Measurements from ENCODE around the gene SMYD3. TPM values are rescaled to one million over a fixed set of nuclear protein-coding genes. Genes with fewer than 3 reads are reported as not detected.

SMYD3 gene
- total and polyA plus RNA-seq, 2 donors, result 22.0 to 27.0 TPM

DNA sequence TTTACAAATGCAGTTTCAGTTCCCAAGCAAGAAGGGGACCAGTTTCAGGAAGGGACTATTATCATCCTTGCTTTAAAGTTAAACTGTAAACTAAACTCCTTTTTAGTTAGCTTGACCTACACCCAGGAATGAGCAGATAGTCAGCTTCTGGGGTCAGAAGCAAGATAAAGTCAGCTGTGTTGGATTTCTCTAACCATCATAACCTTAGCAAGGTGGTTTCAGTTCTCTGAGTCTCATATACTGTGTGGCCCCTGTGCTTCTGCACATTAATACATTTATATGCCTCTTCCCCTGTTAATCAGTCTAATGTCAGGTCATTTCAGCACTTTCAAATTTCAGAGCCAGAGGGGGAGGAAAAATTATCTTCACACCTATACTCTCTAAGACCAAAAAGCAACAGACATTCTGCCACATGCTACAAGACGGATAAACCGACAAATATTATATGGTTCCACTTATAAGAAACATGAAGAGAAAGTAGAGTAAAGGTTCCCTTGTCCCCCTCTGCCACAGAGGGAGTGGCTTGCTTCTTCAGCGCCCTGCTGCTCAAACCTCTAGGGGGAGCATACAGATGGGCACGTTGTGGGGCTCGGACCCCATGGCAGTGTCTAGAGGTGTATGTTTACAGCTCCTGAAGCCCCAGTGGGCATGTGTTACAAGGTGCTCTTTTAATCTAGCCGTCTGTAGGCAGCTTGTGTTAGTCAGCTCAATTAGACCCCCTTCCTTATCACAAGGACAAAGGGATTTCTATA, 89.1 kb downstream of the SMYD3 start:
- Histone ChIP-seq H3K9me3 (ENCODE audit: control insufficient read depth in 2 of 2, insufficient read depth in 1 of 2, low read length in 1 of 2) (peaks cover 0 to 3% of the 10 kb centered on the region in 2 donors), H3K36me3 (ENCODE audit: control insufficient read depth in 2 of 2, insufficient read depth in 2 of 2, low read length in 1 of 2) (no peaks in the 10 kb centered on the region), H3K27ac (ENCODE audit: low read depth in 1 of 2, low read length in 1 of 2) (no peak overlapping the region), H3K4me3 (ENCODE audit: low read length in 2 of 2) (no peak overlapping the region), H3K27me3 (ENCODE audit: control insufficient read depth in 2 of 2, insufficient read depth in 1 of 2, low read length in 1 of 2) (no peaks in the 10 kb centered on the region), H3K4me1 (ENCODE audit: control insufficient read depth in 2 of 2, insufficient read depth in 2 of 2, low read length in 2 of 2) (no peaks in the 10 kb centered on the region)
- no peak for DNase-seq (ENCODE audit: low read depth in 6 of 9, low spot score in 9 of 9)
- 97% methylated on average over 6 of the region's 6 CpGs for WGBS

- Histone ChIP-seq H3K27me3 (ENCODE audit: control insufficient read depth in 2 of 2, insufficient read depth in 1 of 2, low read length in 1 of 2) (no peaks in the 10 kb centered on the region), H3K27ac (ENCODE audit: low read depth in 1 of 2, low read length in 1 of 2) (no peak overlapping the region), H3K4me1 (ENCODE audit: control insufficient read depth in 2 of 2, insufficient read depth in 2 of 2, low read length in 2 of 2) (no peaks in the 10 kb centered on the region), H3K36me3 (ENCODE audit: control insufficient read depth in 2 of 2, insufficient read depth in 2 of 2, low read length in 1 of 2) (no peaks in the 10 kb centered on the region), H3K9me3 (ENCODE audit: control insufficient read depth in 2 of 2, insufficient read depth in 1 of 2, low read length in 1 of 2) (peaks cover 0 to 3% of the 10 kb centered on the region in 2 donors), H3K4me3 (ENCODE audit: low read length in 2 of 2) (no peak overlapping the region)
- 80% methylated on average over 4 of the region's 4 CpGs for WGBS
- DNase-seq (ENCODE audit: low read depth in 6 of 9, low spot score in 9 of 9), result no peak
These were observed 89.8 kb downstream of the SMYD3 start for GRCh38 chr1:246417152-246417812.

DNA sequence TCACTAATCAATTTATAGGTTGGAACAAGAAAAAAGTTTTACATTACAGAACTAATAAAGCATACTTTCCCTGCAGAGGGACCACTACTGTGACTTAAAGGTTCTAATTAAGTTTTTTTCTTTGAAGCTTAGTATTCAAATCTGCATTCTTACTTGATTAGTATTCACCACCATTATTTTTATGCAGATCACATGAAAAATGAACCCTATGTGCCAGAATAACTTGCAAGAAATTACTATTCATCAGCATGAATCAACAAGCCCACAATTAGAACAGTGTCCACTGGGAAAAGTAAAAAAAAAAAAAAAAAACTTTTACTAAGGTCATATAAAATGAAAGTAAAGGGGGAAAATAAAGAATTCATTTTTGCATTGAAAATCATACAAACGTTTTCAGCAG, 90.8 kb downstream of the SMYD3 start:
- peaks cover 0 to 3% of the 10 kb centered on the region in 2 donors for H3K9me3 ChIP-seq (ENCODE audit: control insufficient read depth in 2 of 2, insufficient read depth in 1 of 2, low read length in 1 of 2)
- H3K27ac ChIP-seq (ENCODE audit: low read depth in 1 of 2, low read length in 1 of 2), result no peak overlapping the region
- H3K4me1 ChIP-seq (ENCODE audit: control insufficient read depth in 2 of 2, insufficient read depth in 2 of 2, low read length in 2 of 2), result no peaks in the 10 kb centered on the region
- H3K4me3 ChIP-seq (ENCODE audit: low read length in 2 of 2), result no peak overlapping the region
- H3K27me3 ChIP-seq (ENCODE audit: control insufficient read depth in 2 of 2, insufficient read depth in 1 of 2, low read length in 1 of 2), result no peaks in the 10 kb centered on the region
- DNase-seq (ENCODE audit: low read depth in 6 of 9, low spot score in 9 of 9), result no peak
- 94% methylated on average over 1 of the region's 1 CpG for WGBS
- H3K36me3 ChIP-seq (ENCODE audit: control insufficient read depth in 2 of 2, insufficient read depth in 2 of 2, low read length in 1 of 2), result no peaks in the 10 kb centered on the region

DNA sequence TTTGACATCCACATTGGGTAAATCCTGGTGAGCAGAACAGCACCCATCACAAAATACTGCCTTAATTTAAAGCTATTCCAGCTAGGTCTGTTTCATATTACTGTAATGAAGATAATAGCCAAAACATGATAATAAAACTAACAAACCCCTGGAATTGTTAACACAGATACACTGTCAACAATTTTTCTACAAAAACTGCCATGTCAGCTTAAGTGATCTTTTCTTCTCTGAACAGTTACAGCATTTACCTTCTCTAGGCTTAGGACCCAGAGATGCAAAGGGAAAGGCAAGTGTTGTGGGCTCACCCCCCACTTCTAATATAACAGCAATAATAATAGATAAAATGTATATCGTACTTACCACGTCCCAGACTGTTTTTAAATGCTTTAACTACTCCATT, 92.1 kb downstream of the SMYD3 start:
- no peaks in the 10 kb centered on the region for H3K36me3 ChIP-seq (ENCODE audit: control insufficient read depth in 2 of 2, insufficient read depth in 2 of 2, low read length in 1 of 2)
- no peaks in the 10 kb centered on the region for H3K27me3 ChIP-seq (ENCODE audit: control insufficient read depth in 2 of 2, insufficient read depth in 1 of 2, low read length in 1 of 2)
- no peak overlapping the region for H3K4me3 ChIP-seq (ENCODE audit: low read length in 2 of 2)
- no peaks in the 10 kb centered on the region for H3K4me1 ChIP-seq (ENCODE audit: control insufficient read depth in 2 of 2, insufficient read depth in 2 of 2, low read length in 2 of 2)
- 97% methylated on average over 2 of the region's 2 CpGs for WGBS
- no peak overlapping the region for H3K27ac ChIP-seq (ENCODE audit: low read depth in 1 of 2, low read length in 1 of 2)
- no peak for DNase-seq (ENCODE audit: low read depth in 6 of 9, low spot score in 9 of 9)
- H3K9me3 ChIP-seq (ENCODE audit: control insufficient read depth in 2 of 2, insufficient read depth in 1 of 2, low read length in 1 of 2), result peaks cover 0 to 3% of the 10 kb centered on the region in 2 donors

DNA sequence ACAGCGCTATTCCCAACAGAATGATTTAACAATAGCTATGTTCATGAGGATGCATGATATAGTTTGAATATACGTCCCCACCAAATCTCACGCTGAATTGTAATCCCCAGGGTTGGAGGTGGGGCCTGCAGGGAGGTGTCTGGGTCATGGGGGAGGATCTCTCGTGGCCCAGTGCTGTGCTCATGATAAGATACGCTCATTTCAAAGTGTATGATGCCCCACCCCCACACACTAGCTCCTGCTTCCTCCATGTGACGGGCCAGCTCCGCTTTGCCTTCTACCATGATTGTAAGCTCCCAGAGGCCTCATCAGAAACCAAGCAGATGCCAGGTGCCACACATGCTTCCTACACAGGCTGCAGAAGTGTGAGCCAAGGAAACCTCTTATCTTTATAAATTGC, 93.6 kb downstream of the SMYD3 start:
- H3K4me1 ChIP-seq (ENCODE audit: control insufficient read depth in 2 of 2, insufficient read depth in 2 of 2, low read length in 2 of 2), result no peaks in the 10 kb centered on the region
- WGBS, result 95% methylated on average over 7 of the region's 7 CpGs
- H3K9me3 ChIP-seq (ENCODE audit: control insufficient read depth in 2 of 2, insufficient read depth in 1 of 2, low read length in 1 of 2), result peaks cover 0 to 3% of the 10 kb centered on the region in 2 donors
- H3K27ac ChIP-seq (ENCODE audit: low read depth in 1 of 2, low read length in 1 of 2), result no peak overlapping the region
- DNase-seq (ENCODE audit: low read depth in 6 of 9, low spot score in 9 of 9), result no peak
- no peaks in the 10 kb centered on the region for H3K36me3 ChIP-seq (ENCODE audit: control insufficient read depth in 2 of 2, insufficient read depth in 2 of 2, low read length in 1 of 2)
- H3K27me3 ChIP-seq (ENCODE audit: control insufficient read depth in 2 of 2, insufficient read depth in 1 of 2, low read length in 1 of 2), result no peaks in the 10 kb centered on the region
- no peak overlapping the region for H3K4me3 ChIP-seq (ENCODE audit: low read length in 2 of 2)

- Histone ChIP-seq H3K36me3 (ENCODE audit: control insufficient read depth in 2 of 2, insufficient read depth in 2 of 2, low read length in 1 of 2) (no peaks in the 10 kb centered on the region), H3K4me3 (ENCODE audit: low read length in 2 of 2) (no peak overlapping the region), H3K27me3 (ENCODE audit: control insufficient read depth in 2 of 2, insufficient read depth in 1 of 2, low read length in 1 of 2) (no peaks in the 10 kb centered on the region), H3K9me3 (ENCODE audit: control insufficient read depth in 2 of 2, insufficient read depth in 1 of 2, low read length in 1 of 2) (no peaks in the 10 kb centered on the region), H3K27ac (ENCODE audit: low read depth in 1 of 2, low read length in 1 of 2) (no peak overlapping the region), H3K4me1 (ENCODE audit: control insufficient read depth in 2 of 2, insufficient read depth in 2 of 2, low read length in 2 of 2) (no peaks in the 10 kb centered on the region)
- WGBS, result 97% methylated on average over 7 of the region's 7 CpGs
- no peak for DNase-seq (ENCODE audit: low read depth in 6 of 9, low spot score in 9 of 9)
These were observed 103.0 kb downstream of the SMYD3 start for GRCh38 chr1:246404078-246404477.

GRCh38 chr1:246398126-246398813, 108.8 kb downstream of the SMYD3 start:
- DNase-seq (ENCODE audit: low read depth in 6 of 9, low spot score in 9 of 9), result no peak
- Histone ChIP-seq H3K27me3 (ENCODE audit: control insufficient read depth in 2 of 2, insufficient read depth in 1 of 2, low read length in 1 of 2) (no peaks in the 10 kb centered on the region), H3K4me3 (ENCODE audit: low read length in 2 of 2) (no peak overlapping the region), H3K9me3 (ENCODE audit: control insufficient read depth in 2 of 2, insufficient read depth in 1 of 2, low read length in 1 of 2) (no peaks in the 10 kb centered on the region), H3K4me1 (ENCODE audit: control insufficient read depth in 2 of 2, insufficient read depth in 2 of 2, low read length in 2 of 2) (no peaks in the 10 kb centered on the region), H3K27ac (ENCODE audit: low read depth in 1 of 2, low read length in 1 of 2) (no peak overlapping the region), H3K36me3 (ENCODE audit: control insufficient read depth in 2 of 2, insufficient read depth in 2 of 2, low read length in 1 of 2) (no peaks in the 10 kb centered on the region)
- 88% methylated on average over 7 of the region's 7 CpGs for WGBS

- Histone ChIP-seq H3K4me3 (ENCODE audit: low read length in 2 of 2) (no peak overlapping the region), H3K4me1 (ENCODE audit: control insufficient read depth in 2 of 2, insufficient read depth in 2 of 2, low read length in 2 of 2) (no peaks in the 10 kb centered on the region)
- DNase-seq (ENCODE audit: low read depth in 6 of 9, low spot score in 9 of 9), result no peak
These were observed 110.0 kb downstream of the SMYD3 start for GRCh38 chr1:246397046-246397445.

GRCh38 chr1:246396322-246396721, 110.8 kb downstream of the SMYD3 start:
- DNase-seq (ENCODE audit: low read depth in 6 of 9, low spot score in 9 of 9), result no peak
- H3K9me3 ChIP-seq (ENCODE audit: control insufficient read depth in 2 of 2, insufficient read depth in 1 of 2, low read length in 1 of 2), result no peaks in the 10 kb centered on the region
- H3K27ac ChIP-seq (ENCODE audit: low read depth in 1 of 2, low read length in 1 of 2), result no peak overlapping the region
- H3K36me3 ChIP-seq (ENCODE audit: control insufficient read depth in 2 of 2, insufficient read depth in 2 of 2, low read length in 1 of 2), result no peaks in the 10 kb centered on the region
- WGBS, result 88% methylated on average over 6 of the region's 6 CpGs
- H3K4me3 ChIP-seq (ENCODE audit: low read length in 2 of 2), result no peak overlapping the region
- no peaks in the 10 kb centered on the region for H3K4me1 ChIP-seq (ENCODE audit: control insufficient read depth in 2 of 2, insufficient read depth in 2 of 2, low read length in 2 of 2)
- H3K27me3 ChIP-seq (ENCODE audit: control insufficient read depth in 2 of 2, insufficient read depth in 1 of 2, low read length in 1 of 2), result no peaks in the 10 kb centered on the region

More at GRCh38 chr1:246397046-246397445, 110.0 kb downstream of the SMYD3 start:
- no peaks in the 10 kb centered on the region for H3K9me3 ChIP-seq (ENCODE audit: control insufficient read depth in 2 of 2, insufficient read depth in 1 of 2, low read length in 1 of 2)
- no peak overlapping the region for H3K27ac ChIP-seq (ENCODE audit: low read depth in 1 of 2, low read length in 1 of 2)
- no peaks in the 10 kb centered on the region for H3K27me3 ChIP-seq (ENCODE audit: control insufficient read depth in 2 of 2, insufficient read depth in 1 of 2, low read length in 1 of 2)
- whole genome bisulfite sequencing, result 98% methylated on average over 5 of the region's 5 CpGs
- no peaks in the 10 kb centered on the region for H3K36me3 ChIP-seq (ENCODE audit: control insufficient read depth in 2 of 2, insufficient read depth in 2 of 2, low read length in 1 of 2)

Data from thymus (tissue), 11 donors.